ENCODE results near the gene ROPN1L. TPM values are rescaled to one million over a fixed set of nuclear protein-coding genes. Genes with fewer than 3 reads are reported as not detected.

The ROPN1L gene
- polyA plus RNA-seq, 1 donor from 2014 or later: 0.52 TPM

DNA sequence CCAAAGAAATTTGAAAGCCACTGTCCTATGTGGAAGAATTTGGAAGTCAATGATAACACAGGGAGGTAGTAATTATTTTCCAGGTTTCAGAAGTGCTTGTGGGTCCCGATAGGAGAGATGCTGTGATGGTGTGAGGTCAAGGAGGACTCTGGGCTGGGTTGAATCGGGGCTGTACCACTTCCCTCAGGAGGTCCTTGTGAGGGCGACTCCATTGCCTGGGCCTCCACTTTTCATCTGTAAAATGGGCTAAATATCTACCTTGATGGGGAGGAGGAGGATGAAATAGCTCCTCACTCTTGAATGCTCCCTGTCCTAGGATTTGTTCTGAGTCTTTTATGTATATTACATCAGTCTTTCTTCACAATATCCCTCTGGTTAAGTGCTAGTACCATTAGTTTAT, 59.0 kb downstream of the ROPN1L start:
- H3K4me3 ChIP-seq (ENCODE audit: low read length): no peak overlapping the region
- H3K27ac ChIP-seq (ENCODE audit: low read length): no peak overlapping the region
- H3K9me3 ChIP-seq (ENCODE audit: low read length): no peaks in the 10 kb centered on the region
- no peaks in the 10 kb centered on the region for H3K79me2 ChIP-seq (replicated peaks; ENCODE audit: insufficient read depth, low read length)
- no peak for TF ChIP-seq EP300 (conservative IDR thresholded peaks at IDR 0.05; ENCODE audit: poor library complexity, severe bottlenecking)
- TF ChIP-seq, protein P1, sequence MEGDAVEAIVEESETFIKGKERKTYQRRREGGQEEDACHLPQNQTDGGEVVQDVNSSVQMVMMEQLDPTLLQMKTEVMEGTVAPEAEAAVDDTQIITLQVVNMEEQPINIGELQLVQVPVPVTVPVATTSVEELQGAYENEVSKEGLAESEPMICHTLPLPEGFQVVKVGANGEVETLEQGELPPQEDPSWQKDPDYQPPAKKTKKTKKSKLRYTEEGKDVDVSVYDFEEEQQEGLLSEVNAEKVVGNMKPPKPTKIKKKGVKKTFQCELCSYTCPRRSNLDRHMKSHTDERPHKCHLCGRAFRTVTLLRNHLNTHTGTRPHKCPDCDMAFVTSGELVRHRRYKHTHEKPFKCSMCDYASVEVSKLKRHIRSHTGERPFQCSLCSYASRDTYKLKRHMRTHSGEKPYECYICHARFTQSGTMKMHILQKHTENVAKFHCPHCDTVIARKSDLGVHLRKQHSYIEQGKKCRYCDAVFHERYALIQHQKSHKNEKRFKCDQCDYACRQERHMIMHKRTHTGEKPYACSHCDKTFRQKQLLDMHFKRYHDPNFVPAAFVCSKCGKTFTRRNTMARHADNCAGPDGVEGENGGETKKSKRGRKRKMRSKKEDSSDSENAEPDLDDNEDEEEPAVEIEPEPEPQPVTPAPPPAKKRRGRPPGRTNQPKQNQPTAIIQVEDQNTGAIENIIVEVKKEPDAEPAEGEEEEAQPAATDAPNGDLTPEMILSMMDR (IDR thresholded peaks at IDR 0.05; ENCODE audit: poor library complexity, severe bottlenecking): no peak
- no peak for TF ChIP-seq RAD21 (conservative IDR thresholded peaks at IDR 0.05)
- no peak for TF ChIP-seq SMC3 (conservative IDR thresholded peaks at IDR 0.05; ENCODE audit: poor library complexity)
- no peak for TF ChIP-seq EZH2 (IDR thresholded peaks at IDR 0.05; ENCODE audit: borderline replicate concordance, insufficient read depth, low read length, poor library complexity, severe bottlenecking)
- no peak for TF ChIP-seq REST (IDR thresholded peaks at IDR 0.05; ENCODE audit: borderline replicate concordance)
- TF ChIP-seq TAF1 (IDR thresholded peaks at IDR 0.05; ENCODE audit: low read depth): no peak
- TF ChIP-seq POLR2AphosphoS5 (IDR thresholded peaks at IDR 0.05): no peak
- TF ChIP-seq MXI1 (conservative IDR thresholded peaks at IDR 0.05; ENCODE audit: poor library complexity, severe bottlenecking): no peak
- no peak overlapping the region for H3K4me2 ChIP-seq (ENCODE audit: low read length)
- no peak overlapping the region for H3K9ac ChIP-seq (ENCODE audit: low read length)
- H3K27me3 ChIP-seq (ENCODE audit: insufficient read depth, low read depth, low read length): no peaks in the 10 kb centered on the region
- H3K36me3 ChIP-seq (ENCODE audit: insufficient read depth, low read length): no peaks in the 10 kb centered on the region
- no peaks in the 10 kb centered on the region for H4K20me1 ChIP-seq (ENCODE audit: insufficient read depth)
- H3K9me2 ChIP-seq (ENCODE audit: insufficient read depth, low read length): no peaks in the 10 kb centered on the region
- no peaks in the 10 kb centered on the region for H3F3A ChIP-seq (ENCODE audit: insufficient read depth, low read length, poor library complexity, severe bottlenecking)
- no peak overlapping the region for H2AFZ ChIP-seq (ENCODE audit: low read depth, low read length)

DNA sequence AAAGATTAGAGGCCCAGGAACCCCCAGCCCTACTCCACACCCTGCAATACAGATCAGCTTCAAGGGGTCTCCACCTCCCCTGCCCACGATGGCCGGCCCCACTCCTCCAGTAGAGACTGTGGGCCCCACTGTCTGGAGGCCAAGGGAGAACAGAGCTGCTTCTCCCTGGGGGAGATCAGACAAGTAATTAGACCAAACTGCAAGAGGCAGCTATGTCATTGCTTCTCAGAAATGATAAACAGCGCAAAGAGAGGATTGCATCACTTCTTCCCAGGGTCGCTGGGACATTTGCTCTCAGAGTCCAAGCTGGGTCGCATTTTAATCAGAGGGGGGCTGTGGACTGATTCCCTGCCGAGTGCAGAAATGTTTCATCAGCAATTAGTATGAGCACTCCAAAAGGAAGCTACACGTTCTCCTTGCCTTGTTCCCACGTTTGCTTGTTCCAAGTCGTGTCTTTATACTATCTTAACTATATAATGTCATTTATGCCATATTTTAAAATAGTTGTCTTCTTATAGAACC, 59.9 kb downstream of the ROPN1L start:
- H3K9me2 ChIP-seq (ENCODE audit: insufficient read depth, low read length): no peaks in the 10 kb centered on the region
- H2AFZ ChIP-seq (ENCODE audit: low read depth, low read length): no peak overlapping the region
- no peaks in the 10 kb centered on the region for H3F3A ChIP-seq (ENCODE audit: insufficient read depth, low read length, poor library complexity, severe bottlenecking)
- no peak overlapping the region for H3K4me3 ChIP-seq (ENCODE audit: low read length)
- H3K27me3 ChIP-seq (ENCODE audit: insufficient read depth, low read depth, low read length): no peaks in the 10 kb centered on the region
- no peaks in the 10 kb centered on the region for H4K20me1 ChIP-seq (ENCODE audit: insufficient read depth)
- no peaks in the 10 kb centered on the region for H3K36me3 ChIP-seq (ENCODE audit: insufficient read depth, low read length)
- no peak overlapping the region for H3K4me2 ChIP-seq (ENCODE audit: low read length)
- TF ChIP-seq REST (IDR thresholded peaks at IDR 0.05; ENCODE audit: borderline replicate concordance) (no peak), TAF1 (IDR thresholded peaks at IDR 0.05; ENCODE audit: low read depth) (no peak), RAD21 (conservative IDR thresholded peaks at IDR 0.05) (no peak), MXI1 (conservative IDR thresholded peaks at IDR 0.05; ENCODE audit: poor library complexity, severe bottlenecking) (no peak), EZH2 (IDR thresholded peaks at IDR 0.05; ENCODE audit: borderline replicate concordance, insufficient read depth, low read length, poor library complexity, severe bottlenecking) (no peak), EP300 (conservative IDR thresholded peaks at IDR 0.05; ENCODE audit: poor library complexity, severe bottlenecking) (no peak), POLR2AphosphoS5 (IDR thresholded peaks at IDR 0.05) (no peak), SMC3 (conservative IDR thresholded peaks at IDR 0.05; ENCODE audit: poor library complexity) (no peak)
- TF ChIP-seq, protein P1 (IDR thresholded peaks at IDR 0.05; ENCODE audit: poor library complexity, severe bottlenecking): no peak
- no peaks in the 10 kb centered on the region for H3K9me3 ChIP-seq (ENCODE audit: low read length)
- H3K79me2 ChIP-seq (replicated peaks; ENCODE audit: insufficient read depth, low read length): no peaks in the 10 kb centered on the region
- H3K27ac ChIP-seq (ENCODE audit: low read length): no peak overlapping the region
- H3K9ac ChIP-seq (ENCODE audit: low read length): no peak overlapping the region
